IPS-18c (cell line): Measurements from ENCODE around the gene DIP2B.

Experiments used
- H3K4me3 ChIP-seq: 2 replicates; pipeline ENCODE4 v1.7.0; 2013; ENCODE audit warnings: low read depth, mild to moderate bottlenecking, low read length, moderate library complexity; ENCODE audit not compliant: insufficient read depth
- H3K9me3 ChIP-seq: one replicate; pipeline ENCODE4 v1.6.1; 2013; ENCODE audit warnings: mild to moderate bottlenecking, low read length, moderate library complexity; ENCODE audit not compliant: control insufficient read depth, insufficient read depth

DIP2B gene

GRCh38 chr12:50564237-50564947 lies 59.6 kb downstream of the DIP2B start:
- Histone ChIP-seq H3K9me3 (no peaks in the 10 kb centered on the region), H3K4me3 (no peak overlapping the region)

- no peaks in the 10 kb centered on the region for H3K9me3 ChIP-seq
- H3K4me3 ChIP-seq: no peak overlapping the region
Measured at GRCh38 chr12:50564948-50565297, 60.1 kb downstream of the DIP2B start.

- H3K4me3 ChIP-seq: no peak overlapping the region
- no peaks in the 10 kb centered on the region for H3K9me3 ChIP-seq
Measured at GRCh38 chr12:50566066-50566465, 61.3 kb downstream of the DIP2B start.

- Histone ChIP-seq H3K9me3 (no peaks in the 10 kb centered on the region), H3K4me3 (no peak overlapping the region)
Measured at GRCh38 chr12:50567926-50568325, 63.1 kb downstream of the DIP2B start.

- H3K4me3 ChIP-seq: no peak overlapping the region
- H3K9me3 ChIP-seq: no peaks in the 10 kb centered on the region
Measured at GRCh38 chr12:50568338-50569091, 63.7 kb downstream of the DIP2B start.

- Histone ChIP-seq H3K4me3 (no peak overlapping the region), H3K9me3 (no peaks in the 10 kb centered on the region)
Measured at GRCh38 chr12:50569321-50569720, 64.5 kb downstream of the DIP2B start.

GRCh38 chr12:50569876-50570275 lies 65.1 kb downstream of the DIP2B start:
- no peaks in the 10 kb centered on the region for H3K9me3 ChIP-seq
- H3K4me3 ChIP-seq: no peak overlapping the region

GRCh38 chr12:50571786-50572185 lies 67.0 kb downstream of the DIP2B start:
- Histone ChIP-seq H3K4me3 (no peak overlapping the region), H3K9me3 (no peaks in the 10 kb centered on the region)

- Histone ChIP-seq H3K4me3 (no peak overlapping the region), H3K9me3 (no peaks in the 10 kb centered on the region)
Measured at GRCh38 chr12:50572287-50572686, 67.5 kb downstream of the DIP2B start.

GRCh38 chr12:50572760-50573159 lies 68.0 kb downstream of the DIP2B start:
- no peaks in the 10 kb centered on the region for H3K9me3 ChIP-seq
- H3K4me3 ChIP-seq: no peak overlapping the region

GRCh38 chr12:50573271-50573670 lies 68.5 kb downstream of the DIP2B start:
- no peak overlapping the region for H3K4me3 ChIP-seq
- no peaks in the 10 kb centered on the region for H3K9me3 ChIP-seq

GRCh38 chr12:50574601-50575348 lies 70.0 kb downstream of the DIP2B start:
- H3K4me3 ChIP-seq: no peak overlapping the region
- H3K9me3 ChIP-seq: no peaks in the 10 kb centered on the region

- Histone ChIP-seq H3K4me3 (no peak overlapping the region), H3K9me3 (no peaks in the 10 kb centered on the region)
Measured at GRCh38 chr12:50579757-50580267, 75.0 kb downstream of the DIP2B start.

- Histone ChIP-seq H3K9me3 (no peaks in the 10 kb centered on the region), H3K4me3 (no peak overlapping the region)
Measured at GRCh38 chr12:50580436-50580835, 75.7 kb downstream of the DIP2B start.

GRCh38 chr12:50581226-50582184 lies 76.7 kb downstream of the DIP2B start:
- no peaks in the 10 kb centered on the region for H3K9me3 ChIP-seq
- no peak overlapping the region for H3K4me3 ChIP-seq

GRCh38 chr12:50584135-50584534 lies 79.3 kb downstream of the DIP2B start:
- no peaks in the 10 kb centered on the region for H3K9me3 ChIP-seq
- H3K4me3 ChIP-seq: no peak overlapping the region
